ENCODE measurements around the gene PNMA8A.

DNA sequence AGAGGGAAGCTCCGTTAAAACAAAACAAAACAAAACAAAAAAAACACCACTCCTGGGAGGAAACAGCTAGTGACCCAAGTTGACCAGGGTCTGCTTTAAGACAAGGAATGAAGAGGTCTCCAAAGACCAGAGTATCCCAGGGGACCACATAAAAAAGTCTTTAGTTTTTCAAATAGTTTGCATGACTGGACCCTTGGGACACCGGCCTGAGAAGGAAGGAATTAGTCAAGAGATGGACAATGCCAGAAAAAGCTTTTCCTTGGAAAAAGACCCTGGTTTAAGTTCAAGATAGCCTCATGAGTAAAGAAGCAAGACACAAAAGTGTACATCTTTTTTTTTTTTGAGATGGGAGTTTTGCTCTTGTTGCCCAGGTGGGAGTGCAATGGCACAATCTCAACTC lies 36.8 kb upstream of the PNMA8A start:
- TF ChIP-seq POLR2AphosphoS5 (IDR thresholded peaks at IDR 0.05; ENCODE audit: low read depth, low read length) (no peak), SIN3A (IDR thresholded peaks at IDR 0.05; ENCODE audit: borderline replicate concordance, insufficient read depth, low read length) (no peak)
